Breast epithelium (tissue), 4 donors: ENCODE measurements around the gene RBP5. TPM values are rescaled to one million over a fixed set of nuclear protein-coding genes. Genes with fewer than 3 reads are reported as not detected.
A peak's percentile ranks its signal among the peaks of the same experiment; 100 is the strongest.

Experiments
- DNase-seq, 2 donors: peaks; one replicate each; pipeline ENCODE4 v3.0.0-alpha.2; 2019; ENCODE audit warnings: low spot score in 2 of 2
- H3K27ac ChIP-seq, 2 donors: fragments of 200-600 bp; sonication (generic) in 1 of 2; one replicate each; pipeline ENCODE4 v1.5.1; 2016 to 2019; ENCODE audit warnings: mild to moderate bottlenecking in 1 of 2
- H3K27me3 ChIP-seq, 2 donors: fragments of 200-600 bp; sonication (generic) in 1 of 2; one replicate each; pipeline versions ENCODE4 v1.5.1 to v1.6.0; 2017 to 2019; ENCODE audit warnings: control low read depth in 1 of 2, mild to moderate bottlenecking in 1 of 2
- H3K36me3 ChIP-seq: fragments of 200-600 bp; one replicate; pipeline ENCODE4 v1.5.1; 2019
- H3K4me1 ChIP-seq, 2 donors: fragments of 200-600 bp; sonication (generic); one replicate each; pipeline ENCODE4 v1.5.1; 2016 to 2019; ENCODE audit warnings: control low read depth in 1 of 2
- H3K4me3 ChIP-seq, 3 donors: fragments of 200-600 bp; sonication (generic); 1 replicate in 2 of 3; 2 replicates in 1 of 3; pipeline ENCODE4 v1.5.1; 2016 to 2019; ENCODE audit warnings: mild to moderate bottlenecking in 3 of 3, moderate library complexity in 2 of 3
- H3K9me3 ChIP-seq, 2 donors: fragments of 200-600 bp; sonication (generic) in 1 of 2; one replicate each; pipeline ENCODE4 v1.5.1; 2016 to 2019; ENCODE audit warnings: control low read depth in 1 of 2
- POLR2A ChIP-seq: fragments of 450-650 bp; IDR thresholded peaks from one replicate; pipeline ENCODE4 v1.6.1; 2016; ENCODE audit warnings: antibody characterized with exemption, mild to moderate bottlenecking, moderate library complexity
- POLR2AphosphoS5 ChIP-seq, 3 donors: sonication (generic); formaldehyde crosslinking; IDR thresholded peaks; one replicate each; pipeline ENCODE4 v1.6.1; 2017; ENCODE audit warnings: antibody characterized with exemption in 3 of 3
- intact Hi-C: fragments of 100-400 bp; cut with DNase I; formaldehyde crosslinking; loops from one replicate; pipeline ENCODE4 v1.15.1; 2023; ENCODE audit warnings: low total_unique reads
- total RNA-seq, 3 donors: library from RNA; depleted of rRNA; stranded (reverse); fragments of >200 nt; gene quantifications; one replicate each; pipeline ENCODE4 v1.1.0, GENCODE V29; 2016
- TF ChIP-seq, protein P1 (sequence below), 3 donors: fragments of 450-650 bp; IDR thresholded peaks; one replicate each; pipeline ENCODE4 v1.5.1; 2016 to 2017; ENCODE audit warnings: antibody characterized with exemption in 3 of 3, mild to moderate bottlenecking in 3 of 3, moderate library complexity in 3 of 3

The RBP5 gene
- total RNA-seq, 3 donors from 2014 or later: 1.1 to 3.3 (median 2.9) TPM

DNA sequence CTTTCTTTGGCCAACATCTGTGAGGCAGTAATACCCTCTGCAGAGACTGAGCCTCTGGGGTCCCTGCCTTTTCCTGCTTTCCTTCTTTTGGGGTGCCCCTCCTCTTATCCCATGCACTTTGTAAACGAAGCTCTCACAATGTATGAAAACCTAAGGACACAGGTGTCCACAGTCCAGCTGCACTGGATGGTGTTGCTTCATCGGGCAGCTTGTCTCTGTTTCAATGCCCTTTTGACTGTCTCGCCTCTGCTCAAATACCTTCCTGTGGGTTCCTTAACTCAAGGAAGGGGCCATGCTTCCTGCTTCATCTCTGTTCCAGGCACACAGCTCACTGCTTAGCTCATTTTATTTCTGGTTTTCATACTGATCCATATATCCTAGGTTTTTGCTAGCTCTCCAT is 26.1 kb downstream of the RBP5 start:
- H3K27ac ChIP-seq: peak overlapping the region in 1 of 2 donors; percentile 79
- no peaks in the 10 kb centered on the region for H3K9me3 ChIP-seq
- intact Hi-C loops: no loop called here
- H3K4me1 ChIP-seq: no peaks in the 10 kb centered on the region
- no peaks in the 10 kb centered on the region for H3K27me3 ChIP-seq
- no peak for DNase-seq
- no peaks in the 10 kb centered on the region for H3K36me3 ChIP-seq
- no peak overlapping the region for H3K4me3 ChIP-seq
- no peak for TF ChIP-seq POLR2AphosphoS5 (IDR thresholded peaks at IDR 0.05)
- no peak for TF ChIP-seq POLR2A

DNA sequence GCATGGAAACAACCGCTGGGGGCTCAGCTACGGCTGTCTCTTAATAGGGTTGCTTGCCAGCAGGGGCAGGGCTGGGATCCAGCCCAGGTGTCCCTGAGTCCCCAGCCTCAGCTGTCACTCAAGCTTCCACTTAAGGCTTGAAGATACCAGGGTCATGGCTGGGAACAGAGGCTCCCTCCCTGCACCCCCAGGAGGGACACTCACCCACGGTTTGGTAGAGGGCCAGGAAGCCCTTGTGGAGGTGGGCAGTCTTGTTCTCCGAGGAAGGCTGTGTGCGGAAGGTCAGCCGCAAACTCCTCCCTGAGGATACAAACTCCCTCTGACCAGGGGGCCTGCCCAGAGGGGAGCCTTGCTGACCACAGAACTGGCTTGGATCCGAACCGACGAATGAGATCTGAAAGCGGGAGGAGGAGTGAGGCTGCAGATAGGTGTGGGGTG is 27.0 kb downstream of the RBP5 start:
- intact Hi-C loops: no loop called here
- no peaks in the 10 kb centered on the region for H3K36me3 ChIP-seq
- peak overlapping the region; percentile 58 to 79 for H3K27ac ChIP-seq
- DNase-seq: no peak
- H3K27me3 ChIP-seq: no peaks in the 10 kb centered on the region
- H3K4me1 ChIP-seq: no peaks in the 10 kb centered on the region
- H3K9me3 ChIP-seq: no peaks in the 10 kb centered on the region
- H3K4me3 ChIP-seq: peak overlapping the region in 1 of 3 donors; percentile 39
- TF ChIP-seq, protein P1, sequence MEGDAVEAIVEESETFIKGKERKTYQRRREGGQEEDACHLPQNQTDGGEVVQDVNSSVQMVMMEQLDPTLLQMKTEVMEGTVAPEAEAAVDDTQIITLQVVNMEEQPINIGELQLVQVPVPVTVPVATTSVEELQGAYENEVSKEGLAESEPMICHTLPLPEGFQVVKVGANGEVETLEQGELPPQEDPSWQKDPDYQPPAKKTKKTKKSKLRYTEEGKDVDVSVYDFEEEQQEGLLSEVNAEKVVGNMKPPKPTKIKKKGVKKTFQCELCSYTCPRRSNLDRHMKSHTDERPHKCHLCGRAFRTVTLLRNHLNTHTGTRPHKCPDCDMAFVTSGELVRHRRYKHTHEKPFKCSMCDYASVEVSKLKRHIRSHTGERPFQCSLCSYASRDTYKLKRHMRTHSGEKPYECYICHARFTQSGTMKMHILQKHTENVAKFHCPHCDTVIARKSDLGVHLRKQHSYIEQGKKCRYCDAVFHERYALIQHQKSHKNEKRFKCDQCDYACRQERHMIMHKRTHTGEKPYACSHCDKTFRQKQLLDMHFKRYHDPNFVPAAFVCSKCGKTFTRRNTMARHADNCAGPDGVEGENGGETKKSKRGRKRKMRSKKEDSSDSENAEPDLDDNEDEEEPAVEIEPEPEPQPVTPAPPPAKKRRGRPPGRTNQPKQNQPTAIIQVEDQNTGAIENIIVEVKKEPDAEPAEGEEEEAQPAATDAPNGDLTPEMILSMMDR (IDR thresholded peaks at IDR 0.05): no peak
- TF ChIP-seq POLR2A: no peak
- no peak for TF ChIP-seq POLR2AphosphoS5 (IDR thresholded peaks at IDR 0.05)

- H3K4me3 ChIP-seq: peak overlapping the region in 1 of 3 donors; percentile 39
- no peaks in the 10 kb centered on the region for H3K4me1 ChIP-seq
- no peaks in the 10 kb centered on the region for H3K9me3 ChIP-seq
- no peaks in the 10 kb centered on the region for H3K36me3 ChIP-seq
- no peak for DNase-seq
- no peaks in the 10 kb centered on the region for H3K27me3 ChIP-seq
- H3K27ac ChIP-seq: peak overlapping the region; percentile 58 to 79
- TF ChIP-seq POLR2AphosphoS5 (IDR thresholded peaks at IDR 0.05) (no peak), POLR2A (no peak)
- TF ChIP-seq, protein P1 (IDR thresholded peaks at IDR 0.05): no peak
- intact Hi-C loops: no loop called here
Observed at GRCh38 chr12:7101047-7101693, 27.5 kb downstream of the RBP5 start.

- no peaks in the 10 kb centered on the region for H3K27me3 ChIP-seq
- TF ChIP-seq POLR2AphosphoS5 (IDR thresholded peaks at IDR 0.05): no peak
- no peak for TF ChIP-seq POLR2A
- TF ChIP-seq, protein P1 (IDR thresholded peaks at IDR 0.05): no peak
- intact Hi-C loops: no loop called here
- no peak for DNase-seq
- H3K4me3 ChIP-seq: no peak overlapping the region
- H3K4me1 ChIP-seq: no peaks in the 10 kb centered on the region
- H3K27ac ChIP-seq: peak overlapping the region in 1 of 2 donors; percentile 11
- H3K9me3 ChIP-seq: no peaks in the 10 kb centered on the region
- no peaks in the 10 kb centered on the region for H3K36me3 ChIP-seq
Observed at GRCh38 chr12:7100239-7100638, 28.4 kb downstream of the RBP5 start.

DNA sequence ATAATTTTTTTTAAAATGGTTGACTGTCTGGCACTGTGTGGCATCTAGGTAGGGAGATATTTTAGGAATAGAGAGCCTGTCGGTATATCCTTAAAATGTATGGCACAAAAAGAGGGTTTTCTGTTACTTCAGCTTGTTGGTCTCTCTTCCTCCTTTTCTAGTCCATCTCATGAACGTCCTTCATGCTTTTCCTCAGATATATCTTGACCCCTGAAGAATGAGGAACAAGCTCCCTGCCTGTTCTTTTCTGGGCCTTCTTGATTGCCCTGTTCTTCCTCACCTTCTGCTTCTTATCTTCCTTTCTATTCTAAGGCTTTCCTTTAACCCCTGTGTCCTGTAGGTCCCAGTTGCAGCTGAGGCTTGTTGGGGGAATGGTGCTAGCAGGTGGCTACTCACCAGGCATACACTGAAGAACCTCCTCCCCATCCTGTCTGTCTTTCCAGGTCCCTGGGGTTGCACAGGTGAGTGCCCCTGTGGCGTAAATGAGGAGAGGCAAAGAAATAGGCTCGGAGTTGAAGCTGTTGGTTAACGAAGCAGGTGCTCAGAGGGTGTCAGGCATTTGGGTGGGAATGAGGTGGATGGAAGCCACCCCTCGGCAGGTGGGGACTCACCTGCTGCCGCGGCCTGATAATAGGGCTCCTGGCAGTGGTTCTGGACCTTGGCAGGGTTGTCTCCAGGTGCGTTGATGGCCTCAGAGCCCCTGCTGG is 29.2 kb downstream of the RBP5 start:
- Histone ChIP-seq H3K27me3 (no peaks in the 10 kb centered on the region), H3K4me1 (no peaks in the 10 kb centered on the region), H3K9me3 (no peaks in the 10 kb centered on the region), H3K36me3 (no peaks in the 10 kb centered on the region), H3K4me3 (no peak overlapping the region), H3K27ac (no peak overlapping the region)
- intact Hi-C loops: no loop called here
- no peak for DNase-seq
- TF ChIP-seq, protein P1 (IDR thresholded peaks at IDR 0.05): no peak
